ENCODE measurements around the gene CIB4.

DNA sequence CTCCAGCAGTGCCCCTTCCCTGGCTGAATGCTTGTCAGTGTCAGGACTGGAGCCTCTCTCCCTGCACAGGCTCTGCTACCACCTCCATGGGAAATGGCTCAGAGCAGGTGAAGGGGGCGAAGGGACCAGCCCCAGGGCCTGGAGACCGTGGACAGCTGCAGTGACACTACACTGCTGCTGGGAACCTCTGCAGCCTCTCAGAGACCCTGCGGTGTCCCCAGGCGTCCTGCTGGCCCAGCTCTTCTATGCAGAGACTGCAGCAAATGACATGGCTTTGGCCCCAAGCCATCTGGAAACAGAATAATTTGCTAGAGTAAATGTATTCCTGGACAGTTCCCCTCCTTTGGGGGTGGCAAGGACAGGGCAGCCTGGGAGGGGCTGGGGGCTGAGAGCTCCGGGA is 53.2 kb downstream of the CIB4 start:
- TF ChIP-seq, protein P1, sequence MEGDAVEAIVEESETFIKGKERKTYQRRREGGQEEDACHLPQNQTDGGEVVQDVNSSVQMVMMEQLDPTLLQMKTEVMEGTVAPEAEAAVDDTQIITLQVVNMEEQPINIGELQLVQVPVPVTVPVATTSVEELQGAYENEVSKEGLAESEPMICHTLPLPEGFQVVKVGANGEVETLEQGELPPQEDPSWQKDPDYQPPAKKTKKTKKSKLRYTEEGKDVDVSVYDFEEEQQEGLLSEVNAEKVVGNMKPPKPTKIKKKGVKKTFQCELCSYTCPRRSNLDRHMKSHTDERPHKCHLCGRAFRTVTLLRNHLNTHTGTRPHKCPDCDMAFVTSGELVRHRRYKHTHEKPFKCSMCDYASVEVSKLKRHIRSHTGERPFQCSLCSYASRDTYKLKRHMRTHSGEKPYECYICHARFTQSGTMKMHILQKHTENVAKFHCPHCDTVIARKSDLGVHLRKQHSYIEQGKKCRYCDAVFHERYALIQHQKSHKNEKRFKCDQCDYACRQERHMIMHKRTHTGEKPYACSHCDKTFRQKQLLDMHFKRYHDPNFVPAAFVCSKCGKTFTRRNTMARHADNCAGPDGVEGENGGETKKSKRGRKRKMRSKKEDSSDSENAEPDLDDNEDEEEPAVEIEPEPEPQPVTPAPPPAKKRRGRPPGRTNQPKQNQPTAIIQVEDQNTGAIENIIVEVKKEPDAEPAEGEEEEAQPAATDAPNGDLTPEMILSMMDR (IDR thresholded peaks at IDR 0.05) = no peak
- TF ChIP-seq POLR2A (IDR thresholded peaks at IDR 0.05) (no peak), POLR2AphosphoS5 (IDR thresholded peaks at IDR 0.05; ENCODE audit: insufficient read depth in 1 of 2, low read depth in 1 of 2) (no peak)

All from vagina (tissue), 2 donors.